ENCODE measurements around the gene INO80C.

Gene INO80C

DNA sequence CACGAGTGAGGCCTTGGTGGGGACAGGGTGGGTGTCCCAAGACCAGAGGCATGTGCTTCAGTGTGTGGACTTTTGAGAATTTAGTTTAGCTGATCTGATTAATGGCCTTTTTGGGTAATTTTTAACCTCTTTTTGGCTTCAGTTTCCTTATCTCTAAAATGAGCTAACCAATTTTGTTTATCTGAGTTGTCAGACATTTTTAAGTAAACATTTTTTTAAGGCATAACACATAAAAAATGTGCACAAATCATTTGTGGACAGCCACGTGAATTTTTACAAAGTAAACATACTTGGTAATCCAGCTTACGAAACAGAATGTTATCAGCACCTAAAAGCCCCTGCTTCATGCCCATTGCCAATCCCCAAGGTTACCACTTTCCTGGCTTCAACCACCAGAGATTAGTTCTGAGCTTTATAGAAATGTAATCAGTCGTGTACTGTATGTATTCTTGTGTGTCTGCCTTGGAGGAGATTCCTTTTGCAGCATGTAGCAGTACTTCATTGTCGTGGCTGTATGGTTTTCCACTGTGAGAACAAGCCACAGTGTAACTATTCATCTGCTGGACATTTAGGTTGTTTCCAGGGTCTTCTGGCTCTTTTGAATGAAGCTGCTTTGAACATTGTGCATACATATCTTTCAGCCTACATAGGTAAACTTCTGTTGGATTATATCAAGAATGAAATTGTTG, 8.4 kb upstream of the INO80C start:
- no peaks in the 10 kb centered on the region for H3K9me3 ChIP-seq (replicated peaks; ENCODE audit: insufficient read depth, low read length)
- H3K27me3 ChIP-seq (replicated peaks; ENCODE audit: insufficient read depth, low read length), result no peaks in the 10 kb centered on the region
- peaks cover 1% of the 10 kb centered on the region; the same call in 1 of the 2 replicates for H3K4me1 ChIP-seq (ENCODE audit: low read length)
- no peaks in the 10 kb centered on the region for H3K79me2 ChIP-seq (ENCODE audit: low read length)
- TF ChIP-seq CTCF (IDR thresholded peaks at IDR 0.05; ENCODE audit: low read length) (no peak), EZH2 (optimal IDR thresholded peaks at IDR 0.05; ENCODE audit: low read depth, low read length) (no peak), EZH2phosphoT487 (IDR thresholded peaks at IDR 0.05; ENCODE audit: low read length) (no peak)
- no peaks in the 10 kb centered on the region for H3K9me2 ChIP-seq (replicated peaks; ENCODE audit: insufficient read depth, low read length)
- no peak for DNase-seq
- H3K4me2 ChIP-seq (ENCODE audit: low read depth, low read length), result no peak overlapping the region
- no peaks in the 10 kb centered on the region for H4K20me1 ChIP-seq (ENCODE audit: insufficient read depth, low read length)
- no peaks in the 10 kb centered on the region for H3F3A ChIP-seq (ENCODE audit: insufficient read depth, low read length)
- H3K36me3 ChIP-seq (replicated peaks; ENCODE audit: insufficient read depth, low read length), result no peaks in the 10 kb centered on the region
- H3K27ac ChIP-seq (ENCODE audit: low read length), result no peak overlapping the region
- H3K9ac ChIP-seq (ENCODE audit: low read length), result no peak overlapping the region
- H2AFZ ChIP-seq (ENCODE audit: low read length), result no peak overlapping the region
- no peak overlapping the region for H3K4me3 ChIP-seq (ENCODE audit: low read length)

DNA sequence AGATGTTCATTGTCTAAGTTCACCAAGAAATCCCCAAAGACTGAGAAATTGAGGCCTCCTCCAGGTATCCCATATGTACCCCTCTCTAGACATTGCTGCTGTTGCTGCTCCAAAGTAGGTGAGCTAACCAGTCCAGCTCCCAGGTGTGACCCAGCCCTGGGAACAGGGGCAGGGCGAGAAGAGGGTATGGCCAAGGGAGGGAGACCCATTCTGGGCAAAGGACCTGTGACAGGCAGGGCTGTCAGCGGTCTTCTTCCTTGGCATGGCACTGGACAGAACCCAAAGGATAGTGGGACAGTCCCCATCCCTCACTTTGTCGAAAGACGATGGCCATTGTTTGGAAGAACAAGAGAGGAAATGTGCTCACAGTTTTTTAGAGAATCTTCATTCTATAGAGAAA, 7.2 kb upstream of the INO80C start:
- no peaks in the 10 kb centered on the region for H4K20me1 ChIP-seq (ENCODE audit: insufficient read depth, low read length)
- H3K9me2 ChIP-seq (replicated peaks; ENCODE audit: insufficient read depth, low read length), result no peaks in the 10 kb centered on the region
- TF ChIP-seq CTCF (IDR thresholded peaks at IDR 0.05; ENCODE audit: low read length) (no peak), EZH2phosphoT487 (IDR thresholded peaks at IDR 0.05; ENCODE audit: low read length) (no peak), EZH2 (optimal IDR thresholded peaks at IDR 0.05; ENCODE audit: low read depth, low read length) (no peak)
- no peak overlapping the region for H3K4me2 ChIP-seq (ENCODE audit: low read depth, low read length)
- no peak for DNase-seq
- H3K36me3 ChIP-seq (replicated peaks; ENCODE audit: insufficient read depth, low read length), result no peaks in the 10 kb centered on the region
- no peaks in the 10 kb centered on the region for H3K79me2 ChIP-seq (ENCODE audit: low read length)
- H3K9me3 ChIP-seq (replicated peaks; ENCODE audit: insufficient read depth, low read length), result no peaks in the 10 kb centered on the region
- H2AFZ ChIP-seq (ENCODE audit: low read length), result no peak overlapping the region
- no peak overlapping the region for H3K4me3 ChIP-seq (ENCODE audit: low read length)
- H3F3A ChIP-seq (ENCODE audit: insufficient read depth, low read length), result no peaks in the 10 kb centered on the region
- H3K9ac ChIP-seq (ENCODE audit: low read length), result no peak overlapping the region
- no peak overlapping the region for H3K27ac ChIP-seq (ENCODE audit: low read length)
- no peaks in the 10 kb centered on the region for H3K4me1 ChIP-seq (ENCODE audit: low read length)
- H3K27me3 ChIP-seq (replicated peaks; ENCODE audit: insufficient read depth, low read length), result no peaks in the 10 kb centered on the region

DNA sequence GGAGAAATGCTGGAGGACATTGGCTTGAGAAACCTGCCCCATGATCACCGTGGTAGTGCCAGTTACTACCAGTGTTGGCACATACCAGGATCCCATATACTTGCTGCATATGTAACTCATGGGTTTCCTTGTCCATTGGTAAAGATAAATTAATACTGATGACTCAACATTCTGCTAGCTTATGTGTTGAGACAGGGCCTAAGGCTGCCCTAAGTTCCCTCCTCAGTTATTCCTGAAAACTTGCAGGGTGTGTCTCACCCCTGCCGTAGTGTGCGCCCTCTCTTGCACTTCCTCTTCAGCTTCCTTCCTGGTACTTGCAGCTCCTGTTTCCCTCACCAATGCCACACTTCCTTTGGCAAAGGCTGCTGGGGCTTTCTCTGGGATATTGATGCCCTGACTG, 4.3 kb upstream of the INO80C start:
- Histone ChIP-seq H2AFZ (ENCODE audit: low read length) (no peak overlapping the region), H3K36me3 (replicated peaks; ENCODE audit: insufficient read depth, low read length) (no peaks in the 10 kb centered on the region), H3K9ac (ENCODE audit: low read length) (no peak overlapping the region), H3K9me3 (replicated peaks; ENCODE audit: insufficient read depth, low read length) (no peaks in the 10 kb centered on the region), H3K27ac (ENCODE audit: low read length) (no peak overlapping the region), H3K4me3 (ENCODE audit: low read length) (no peak overlapping the region), H3K4me2 (ENCODE audit: low read depth, low read length) (no peak overlapping the region), H3K27me3 (replicated peaks; ENCODE audit: insufficient read depth, low read length) (no peaks in the 10 kb centered on the region), H3K4me1 (ENCODE audit: low read length) (no peaks in the 10 kb centered on the region), H3F3A (ENCODE audit: insufficient read depth, low read length) (no peaks in the 10 kb centered on the region), H3K79me2 (ENCODE audit: low read length) (no peaks in the 10 kb centered on the region), H4K20me1 (ENCODE audit: insufficient read depth, low read length) (no peaks in the 10 kb centered on the region), H3K9me2 (replicated peaks; ENCODE audit: insufficient read depth, low read length) (no peaks in the 10 kb centered on the region)
- TF ChIP-seq CTCF (IDR thresholded peaks at IDR 0.05; ENCODE audit: low read length) (no peak), EZH2phosphoT487 (IDR thresholded peaks at IDR 0.05; ENCODE audit: low read length) (no peak), EZH2 (optimal IDR thresholded peaks at IDR 0.05; ENCODE audit: low read depth, low read length) (no peak)
- DNase-seq, result no peak
